Neutrophil (primary cell): ENCODE data around the gene MID1IP1.

Experiments used
- H3K27ac ChIP-seq: fragments of 200-600 bp; sonication (generic); 2 replicates; pipeline ENCODE4 v1.5.1; 2016; ENCODE audit warnings: mild to moderate bottlenecking, moderate library complexity
- H3K27me3 ChIP-seq: fragments of 200-600 bp; sonication (generic); 2 replicates; pipeline ENCODE4 v1.6.0; 2016; ENCODE audit warnings: mild to moderate bottlenecking
- H3K36me3 ChIP-seq: fragments of 200-600 bp; sonication (generic); 2 replicates; pipeline ENCODE4 v1.5.1; 2017
- H3K4me1 ChIP-seq, 2 experiments: fragments of 200-600 bp in 1 of 2; sonication (generic) in 1 of 2; 1 replicate in 1 of 2; 2 replicates in 1 of 2; pipeline versions ENCODE4 v1.5.1 to v1.6.1; 2013 to 2016; ENCODE audit warnings: low read depth in 1 of 2, low read length in 1 of 2, mild to moderate bottlenecking in 1 of 2, moderate library complexity in 1 of 2; ENCODE audit not compliant: control insufficient read depth in 1 of 2, insufficient read depth in 1 of 2
- H3K4me3 ChIP-seq, 2 experiments: fragments of 200-600 bp in 1 of 2; sonication (generic) in 1 of 2; 1 replicate in 1 of 2; 2 replicates in 1 of 2; pipeline ENCODE4 v1.5.1; 2013 to 2016; ENCODE audit warnings: low read depth in 1 of 2, low read length in 1 of 2, mild to moderate bottlenecking in 1 of 2, moderate library complexity in 1 of 2
- H3K9me3 ChIP-seq: fragments of 200-600 bp; sonication (generic); 2 replicates; pipeline ENCODE4 v1.5.1; 2016
- CTCF ChIP-seq: fragments of 200-600 bp; sonication (generic); IDR thresholded peaks from 2 replicates; pipeline ENCODE4 v1.5.1; 2016; ENCODE audit warnings: antibody characterized with exemption

The MID1IP1 gene

GRCh38 chrX:38848671-38849455 lies 47.6 kb downstream of the MID1IP1 start:
- Histone ChIP-seq H3K27ac (no peak overlapping the region), H3K4me3 (no peak overlapping the region), H3K9me3 (no peaks in the 10 kb centered on the region), H3K27me3 (no peaks in the 10 kb centered on the region), H3K4me1 (no peaks in the 10 kb centered on the region), H3K36me3 (no peaks in the 10 kb centered on the region)
- TF ChIP-seq CTCF = no peak

GRCh38 chrX:38850807-38851544 lies 49.7 kb downstream of the MID1IP1 start:
- Histone ChIP-seq H3K4me3 (no peak overlapping the region), H3K9me3 (no peaks in the 10 kb centered on the region), H3K27ac (no peak overlapping the region), H3K27me3 (no peaks in the 10 kb centered on the region), H3K4me1 (no peaks in the 10 kb centered on the region), H3K36me3 (no peaks in the 10 kb centered on the region)
- TF ChIP-seq CTCF = no peak

GRCh38 chrX:38854305-38854704 lies 53.0 kb downstream of the MID1IP1 start:
- TF ChIP-seq CTCF = no peak
- no peaks in the 10 kb centered on the region for H3K4me1 ChIP-seq
- H3K9me3 ChIP-seq = no peaks in the 10 kb centered on the region
- no peaks in the 10 kb centered on the region for H3K27me3 ChIP-seq
- no peak overlapping the region for H3K4me3 ChIP-seq
- no peaks in the 10 kb centered on the region for H3K36me3 ChIP-seq
- H3K27ac ChIP-seq = no peak overlapping the region
